OCI-LY7 (cell line): ENCODE data around the gene DAB2IP. TPM values are rescaled to one million over a fixed set of nuclear protein-coding genes. Genes with fewer than 3 reads are reported as not detected.

Experiments
- BruUV-seq: library from RNA; stranded (reverse); fragments of 400-500 nt; replicated peaks from 2 replicates; lab custom pipeline; 2021; lab: Mats Ljungman, UMichigan
- CTCF ChIA-PET: fragments of 300-600 bp; sonication (Branson Sonifier 250); formaldehyde crosslinking; loops from one replicate; lab custom pipeline; 2022; ENCODE audit warnings: antibody characterized with exemption; ENCODE audit not compliant: unreplicated experiment; lab: Charles Lee
- POLR2A ChIA-PET: fragments of 300-600 bp; sonication (Branson Sonifier 250); formaldehyde crosslinking; loops from one replicate; lab custom pipeline; 2022; ENCODE audit warnings: antibody characterized with exemption; lab: Charles Lee
- DNase-seq: peaks from one replicate; pipeline ENCODE4 v3.0.0-alpha.2; 2015; ENCODE audit warnings: low spot score
- H2AFZ ChIP-seq: fragments of 200-600 bp; sonication (generic), shearing (Covaris generic); 2 replicates; pipeline ENCODE4 v1.6.1; 2014; ENCODE audit warnings: mild to moderate bottlenecking, antibody characterized with exemption, low read length, moderate library complexity
- H3K27ac ChIP-seq: fragments of 200-600 bp; sonication (generic); 2 replicates; pipeline ENCODE4 v1.5.1; 2014; ENCODE audit warnings: mixed run types, low read depth, mild to moderate bottlenecking, moderate library complexity, low read length, inconsistent platforms; ENCODE audit not compliant: poor library complexity, severe bottlenecking
- H3K36me3 ChIP-seq: fragments of 200-600 bp; sonication (generic); 2 replicates; pipeline ENCODE4 v1.6.1; 2014; ENCODE audit warnings: mild to moderate bottlenecking, antibody characterized with exemption, low read length, moderate library complexity, mixed read lengths; ENCODE audit not compliant: insufficient read depth
- H3K4me1 ChIP-seq: fragments of 200-600 bp; sonication (generic); 2 replicates; pipeline ENCODE4 v1.5.1; 2014; ENCODE audit warnings: mild to moderate bottlenecking, low read length; ENCODE audit not compliant: insufficient read depth, poor library complexity, severe bottlenecking
- H3K4me2 ChIP-seq: fragments of 200-600 bp; sonication (generic); 2 replicates; pipeline ENCODE4 v1.6.1; 2014; ENCODE audit warnings: mild to moderate bottlenecking, low read length
- H3K4me3 ChIP-seq: fragments of 200-600 bp; sonication (generic); 2 replicates; pipeline ENCODE4 v1.5.1; 2014; ENCODE audit warnings: mild to moderate bottlenecking, low read depth, low read length; ENCODE audit not compliant: poor library complexity, severe bottlenecking
- H3K79me2 ChIP-seq: fragments of 200-600 bp; sonication (generic); 2 replicates; pipeline ENCODE4 v1.6.1; 2016; ENCODE audit warnings: low read depth, mild to moderate bottlenecking, low read length, moderate library complexity, mixed read lengths; ENCODE audit not compliant: insufficient read depth
- H3K9me2 ChIP-seq: fragments of 200-600 bp; sonication (generic); 2 replicates; pipeline ENCODE4 v1.6.1; 2016; ENCODE audit warnings: mild to moderate bottlenecking, low read length, mixed read lengths; ENCODE audit not compliant: insufficient read depth
- H3K9me3 ChIP-seq: fragments of 200-600 bp; sonication (generic); 2 replicates; pipeline ENCODE4 v1.6.1; 2014; ENCODE audit warnings: mild to moderate bottlenecking, mixed run types, low read length, mixed read lengths
- H4K20me1 ChIP-seq: fragments of 200-600 bp; sonication (generic); 2 replicates; pipeline ENCODE4 v1.6.1; 2014; ENCODE audit warnings: mild to moderate bottlenecking, antibody characterized with exemption, low read length, moderate library complexity, mixed read lengths; ENCODE audit not compliant: insufficient read depth
- CTCF ChIP-seq: fragments of 200-600 bp; sonication (generic); conservative IDR thresholded peaks from 2 replicates; pipeline ENCODE4 v1.5.1; 2014; ENCODE audit warnings: mild to moderate bottlenecking, antibody characterized with exemption, low read length, moderate library complexity, mixed read lengths
- EZH2phosphoT487 ChIP-seq: fragments of 200-600 bp; sonication (generic); IDR thresholded peaks from 2 replicates; pipeline ENCODE4 v1.6.1; 2018; ENCODE audit warnings: low read depth, borderline replicate concordance, mild to moderate bottlenecking, mixed run types, antibody characterized with exemption, low read length, moderate library complexity, mixed read lengths
- intact Hi-C: fragments of 100-400 bp; cut with micrococcal nuclease; formaldehyde crosslinking; loops from one replicate; pipeline ENCODE4 v1.10.0; 2022; ENCODE audit not compliant: unreplicated experiment
- total RNA-seq, 2 experiments: library from RNA; depleted of rRNA in 1 of 2; stranded (reverse); fragments of >200 nt in 1 of 2; shearing (Covaris generic) in 1 of 2; gene quantifications; 2 replicates each; pipeline ENCODE4 v1.2.3, GENCODE V29; 2014 to 2022

The DAB2IP gene
- total RNA-seq, 2 experiments from 2014 or later, result 3.9 to 11.1 TPM

- H3K4me3 ChIP-seq, result no peak overlapping the region
- no peak overlapping the region for H3K4me2 ChIP-seq
- DNase-seq, result no peak
- ChIA-PET CTCF (no interaction called here), POLR2A (interaction anchor here (2.3 kb wide), 1 partner anchor 15 kb away, joined by 6 read pairs; no protein-coding TSS in a partner anchor)
- H2AFZ ChIP-seq, result no peak overlapping the region
- no peaks in the 10 kb centered on the region for H3K79me2 ChIP-seq
- TF ChIP-seq CTCF, result no peak
- TF ChIP-seq EZH2phosphoT487, result no peak
- H3K9me3 ChIP-seq, result no peaks in the 10 kb centered on the region
- H3K4me1 ChIP-seq, result peaks cover 33% of the 10 kb centered on the region
- H3K27ac ChIP-seq, result no peak overlapping the region
- no peaks in the 10 kb centered on the region for H4K20me1 ChIP-seq
- no peaks in the 10 kb centered on the region for H3K36me3 ChIP-seq
- intact Hi-C loops, result no loop called here
- H3K9me2 ChIP-seq, result no peaks in the 10 kb centered on the region
- BruUV-seq, result no TSS peak
Observed at GRCh38 chr9:121818841-121819427, 167.5 kb downstream of the DAB2IP start.

GRCh38 chr9:121819428-121820231, 168.2 kb downstream of the DAB2IP start:
- ChIA-PET POLR2A (interaction anchor here (2.3 kb wide), 1 partner anchor 14 kb away, joined by 6 read pairs; no protein-coding TSS in a partner anchor), CTCF (no interaction called here)
- Histone ChIP-seq H2AFZ (peak overlapping the region; percentile 24; the same call in 1 of the 2 replicates), H3K4me2 (peak overlapping the region; percentile 17; the same call in 1 of the 2 replicates), H3K9me3 (no peaks in the 10 kb centered on the region), H3K9me2 (no peaks in the 10 kb centered on the region), H3K4me1 (peaks cover 33% of the 10 kb centered on the region), H4K20me1 (no peaks in the 10 kb centered on the region), H3K79me2 (no peaks in the 10 kb centered on the region), H3K27ac (no peak overlapping the region), H3K4me3 (no peak overlapping the region), H3K36me3 (no peaks in the 10 kb centered on the region)
- peak; percentile 24 for DNase-seq
- BruUV-seq, result no TSS peak
- intact Hi-C loops, result no loop called here
- TF ChIP-seq EZH2phosphoT487, result no peak
- TF ChIP-seq CTCF, result no peak
